ENCODE results near the gene ACTR1B.

- TF ChIP-seq SUZ12 (IDR thresholded peaks at IDR 0.05; ENCODE audit: extremely low read depth, insufficient read depth, insufficient read length) (no peak), ZNF274 (IDR thresholded peaks at IDR 0.05; ENCODE audit: low read depth, low read length) (no peak)
Observed at GRCh38 chr2:97660775-97661389, 3.0 kb downstream of the ACTR1B start.

All from NT2/D1 (cell line).